ENCODE results near the gene CLDN1. TPM values are rescaled to one million over a fixed set of nuclear protein-coding genes. Genes with fewer than 3 reads are reported as not detected.

Gene CLDN1, protein sequence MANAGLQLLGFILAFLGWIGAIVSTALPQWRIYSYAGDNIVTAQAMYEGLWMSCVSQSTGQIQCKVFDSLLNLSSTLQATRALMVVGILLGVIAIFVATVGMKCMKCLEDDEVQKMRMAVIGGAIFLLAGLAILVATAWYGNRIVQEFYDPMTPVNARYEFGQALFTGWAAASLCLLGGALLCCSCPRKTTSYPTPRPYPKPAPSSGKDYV
- 10 to 100 TPM in 2 of 3 donors, 1 to 10 TPM in 1; 3.6 to 28.1 (median 15.4) TPM for polyA plus RNA-seq

DNA sequence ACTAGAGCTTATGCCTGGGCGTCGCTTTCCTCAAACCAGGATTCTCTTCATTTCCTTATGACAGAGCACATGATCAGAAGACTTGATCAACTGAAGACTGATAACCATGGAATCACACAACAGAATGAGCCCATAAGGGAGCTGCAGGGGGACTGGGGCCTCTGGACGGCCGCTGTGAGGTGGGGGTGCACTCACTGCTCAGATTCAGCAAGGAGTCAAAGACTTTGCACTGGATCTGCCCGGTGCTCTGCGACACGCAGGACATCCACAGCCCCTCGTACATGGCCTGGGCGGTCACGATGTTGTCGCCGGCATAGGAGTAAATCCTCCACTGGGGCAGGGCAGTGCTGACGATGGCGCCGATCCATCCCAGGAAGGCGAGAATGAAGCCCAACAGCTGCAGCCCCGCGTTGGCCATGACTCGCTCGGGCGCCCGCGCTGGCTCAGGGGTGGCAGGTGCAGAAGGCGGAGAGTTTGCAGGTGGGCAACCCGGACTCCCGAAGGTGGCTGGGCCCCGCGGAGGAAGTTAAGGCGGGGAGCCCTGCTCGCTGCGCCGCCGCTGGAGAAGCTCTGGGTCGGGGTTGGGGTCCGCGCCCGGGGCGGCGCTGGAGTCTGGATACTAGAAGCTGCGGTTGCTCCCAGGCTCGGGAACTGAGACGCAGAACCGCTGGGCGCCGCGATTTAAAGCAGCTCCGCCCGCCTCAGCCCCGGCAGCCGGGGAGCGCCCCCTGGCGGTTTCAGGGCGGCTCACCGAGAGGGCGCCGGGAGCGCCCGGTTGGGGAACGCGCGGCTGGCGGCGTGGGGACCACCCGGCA is at the start of gene CLDN1:
Gene CLDN1 (minus strand): TSS at position 658 of the 815 bp plus-strand sequence. CDS start 240 bp downstream, at position 418.
- WGBS, 3 donors = 2 to 6% (median 4%) methylated on average over 62 to 64 of the region's 64 CpGs
- H3K27ac ChIP-seq (ENCODE audit: low read depth, low read length) = no peak within 1 kb of the TSS

DNA sequence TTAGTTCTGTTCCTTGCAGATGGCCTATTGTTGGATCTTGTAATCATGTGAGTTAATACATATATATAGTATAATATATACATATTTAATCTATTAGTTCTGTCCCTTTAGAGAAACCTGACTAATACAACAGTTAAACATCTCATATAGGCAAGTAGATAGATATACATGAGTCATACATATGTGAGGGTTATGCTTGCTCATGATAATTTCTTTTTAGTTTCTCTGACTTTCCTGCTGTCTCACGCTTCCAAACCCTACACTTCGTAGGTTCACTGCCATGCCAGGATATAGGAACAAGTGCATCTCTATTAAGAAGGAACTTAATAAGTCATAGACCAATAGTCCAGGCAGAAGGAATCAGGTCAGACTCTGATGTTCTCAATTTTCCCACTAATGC is 48.9 kb upstream of the CLDN1 start:
- H3K27ac ChIP-seq (ENCODE audit: low read depth, low read length) = no peak overlapping the region
- WGBS, 3 donors = 42 to 70% (median 63%) methylated on average over 2 of the region's 2 CpGs

DNA sequence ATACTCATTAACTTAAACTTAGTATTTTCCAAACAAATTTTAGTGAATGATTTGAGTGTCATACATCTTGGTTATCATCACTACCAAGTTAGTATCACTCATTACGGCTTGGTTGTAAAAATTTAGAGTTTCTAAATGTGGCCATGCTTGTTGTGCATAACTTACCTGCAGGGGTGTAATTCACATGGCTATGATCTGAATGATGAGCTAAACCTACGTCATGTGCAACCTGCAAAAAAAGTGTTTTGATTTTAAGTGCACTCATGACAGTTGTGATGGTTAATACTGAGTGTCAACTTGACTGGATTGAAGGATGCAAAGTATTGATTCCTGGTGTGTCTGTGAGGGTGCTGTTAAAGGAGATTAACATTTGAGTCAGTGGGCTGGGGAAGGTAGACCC is 48.1 kb upstream of the CLDN1 start:
- 86 to 92% (median 90%) methylated on average over 2 of the region's 2 CpGs for WGBS, 3 donors
- no peak overlapping the region for H3K27ac ChIP-seq (ENCODE audit: low read depth, low read length)

DNA sequence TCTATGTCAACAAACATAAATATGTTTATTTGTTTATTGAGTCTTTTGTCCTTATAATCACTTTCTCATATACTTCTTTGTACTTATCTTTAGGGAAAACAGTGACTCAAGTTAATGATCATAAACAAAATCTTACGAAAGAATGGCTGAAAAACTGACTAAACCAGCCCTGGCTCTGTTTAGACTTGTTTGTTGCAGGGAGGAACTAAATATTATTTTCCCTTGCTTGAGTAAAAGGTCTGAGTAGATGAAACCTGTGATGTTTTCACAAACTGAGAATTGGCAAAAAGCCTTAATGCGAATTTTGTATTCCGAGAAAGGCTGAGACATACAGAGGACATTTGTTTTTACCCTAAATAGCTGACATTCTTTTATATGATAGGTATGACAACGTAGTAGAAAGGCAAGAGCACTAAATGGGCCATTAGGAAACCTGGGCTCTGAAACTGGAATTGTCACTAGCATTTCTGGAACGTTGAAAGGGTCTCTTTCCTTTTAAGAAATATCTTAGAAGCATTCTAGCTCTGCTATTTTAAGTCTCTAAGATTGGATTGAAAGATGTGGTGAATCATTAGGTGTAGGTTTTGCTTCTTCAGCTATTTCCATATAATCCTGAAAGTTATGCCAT is 47.5 kb upstream of the CLDN1 start:
- no peak overlapping the region for H3K27ac ChIP-seq (ENCODE audit: low read depth, low read length)
- 64 to 90% (median 79%) methylated on average over 5 of the region's 5 CpGs for WGBS, 3 donors

DNA sequence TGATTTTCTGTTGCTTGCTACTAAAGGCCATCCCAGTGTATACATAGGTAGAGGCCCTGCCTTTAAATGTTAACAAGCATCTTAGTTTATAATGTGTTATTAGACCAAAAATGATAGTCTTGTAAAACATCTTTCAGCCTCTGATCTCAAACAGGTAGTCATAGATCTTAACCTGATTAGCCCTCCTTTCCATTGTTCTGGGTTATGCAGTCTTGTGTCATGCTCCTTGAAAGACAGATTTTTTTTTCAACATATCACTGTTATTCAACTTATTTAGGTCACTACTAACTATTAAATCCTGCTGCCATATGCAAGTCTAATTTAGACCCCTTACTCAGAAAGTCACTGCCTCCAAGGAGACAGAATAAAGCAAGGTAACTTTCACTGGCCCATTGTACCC is 46.6 kb upstream of the CLDN1 start:
- no peak overlapping the region for H3K27ac ChIP-seq (ENCODE audit: low read depth, low read length)

DNA sequence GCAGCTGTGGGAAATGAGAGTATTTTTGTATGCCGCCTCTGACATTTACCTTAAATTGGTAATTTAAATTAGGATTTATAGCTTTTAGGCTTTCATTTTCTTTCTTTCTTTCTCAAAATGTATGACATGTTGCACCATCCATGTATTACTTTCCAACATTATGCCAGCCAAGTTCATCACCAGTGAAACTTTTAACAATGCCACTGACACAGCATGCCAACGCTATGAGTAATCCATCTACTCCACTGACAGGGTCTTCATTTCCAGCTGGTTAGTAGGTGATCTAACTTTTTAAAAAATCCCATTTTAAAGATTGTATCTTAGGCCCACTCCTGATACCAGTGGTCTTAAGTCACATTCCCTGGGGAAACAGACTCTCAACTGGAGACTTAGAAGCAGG is 43.9 kb upstream of the CLDN1 start:
- no peak overlapping the region for H3K27ac ChIP-seq (ENCODE audit: low read depth, low read length)
- 35 to 70% (median 67%) methylated on average over 2 of the region's 2 CpGs for WGBS, 3 donors

DNA sequence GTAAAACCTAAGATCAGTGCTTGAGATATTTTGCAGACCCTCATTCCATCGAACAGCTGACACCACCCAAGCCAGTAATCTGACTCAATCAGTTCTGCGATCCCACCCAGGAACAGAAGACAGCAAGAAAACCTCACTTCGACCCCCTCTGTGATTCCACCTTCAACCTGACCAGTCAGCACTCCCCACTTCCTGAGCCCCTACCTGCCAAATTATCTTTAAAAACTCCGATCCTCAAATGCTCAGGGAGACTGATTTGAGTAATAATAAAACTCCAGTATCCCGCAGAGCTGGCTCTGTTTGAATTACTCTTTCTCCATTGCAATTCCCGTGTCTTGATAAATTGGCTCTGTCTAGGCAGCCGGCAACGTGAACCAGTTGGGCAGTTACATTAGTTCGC is 40.0 kb upstream of the CLDN1 start:
- 73 to 87% (median 75%) methylated on average over 9 of the region's 9 CpGs for WGBS, 3 donors
- H3K27ac ChIP-seq (ENCODE audit: low read depth, low read length) = no peak overlapping the region

DNA sequence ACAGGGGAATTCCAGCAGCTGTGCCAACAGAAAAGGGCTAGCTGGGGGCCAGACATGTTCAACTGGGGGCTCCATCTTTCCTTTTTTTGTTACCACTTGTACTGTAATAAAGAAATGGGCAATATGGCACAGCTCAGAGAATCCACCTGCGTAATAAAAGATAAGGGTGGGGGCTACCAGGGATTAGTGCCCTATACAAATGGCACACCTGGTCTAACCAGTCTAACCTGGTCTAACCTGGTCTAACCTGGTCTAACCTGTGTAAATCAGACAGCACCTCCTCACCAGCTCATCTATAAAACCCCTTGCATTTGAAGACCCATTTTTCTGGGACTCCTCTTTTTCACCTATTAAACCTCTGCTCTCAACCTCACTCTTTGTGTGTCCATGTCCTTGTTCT is 39.5 kb upstream of the CLDN1 start:
- H3K27ac ChIP-seq (ENCODE audit: low read depth, low read length) = no peak overlapping the region
- WGBS, 3 donors = 50 to 96% (median 85%) methylated on average over 1 of the region's 1 CpG

DNA sequence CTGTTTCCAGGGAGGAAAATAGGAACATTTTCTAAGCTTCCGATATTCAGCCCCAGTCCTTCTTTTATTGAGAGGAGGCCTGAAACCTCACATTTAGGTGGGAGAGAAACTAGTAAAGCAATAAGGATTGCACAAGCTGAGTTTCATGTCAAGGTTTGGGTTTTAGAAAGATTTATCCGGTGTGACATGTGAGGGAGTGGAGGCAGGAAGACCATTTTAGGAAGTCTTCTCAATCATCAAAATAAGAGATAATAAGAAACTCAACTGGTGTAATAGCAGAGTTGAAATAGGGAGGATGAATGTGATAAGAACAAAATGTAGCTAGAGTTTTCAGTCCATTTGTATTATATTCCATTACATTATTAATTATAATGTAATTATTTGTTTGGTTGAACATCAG is 38.0 kb upstream of the CLDN1 start:
- no peak overlapping the region for H3K27ac ChIP-seq (ENCODE audit: low read depth, low read length)
- WGBS, 3 donors = 65 to 94% (median 81%) methylated on average over 2 of the region's 2 CpGs

DNA sequence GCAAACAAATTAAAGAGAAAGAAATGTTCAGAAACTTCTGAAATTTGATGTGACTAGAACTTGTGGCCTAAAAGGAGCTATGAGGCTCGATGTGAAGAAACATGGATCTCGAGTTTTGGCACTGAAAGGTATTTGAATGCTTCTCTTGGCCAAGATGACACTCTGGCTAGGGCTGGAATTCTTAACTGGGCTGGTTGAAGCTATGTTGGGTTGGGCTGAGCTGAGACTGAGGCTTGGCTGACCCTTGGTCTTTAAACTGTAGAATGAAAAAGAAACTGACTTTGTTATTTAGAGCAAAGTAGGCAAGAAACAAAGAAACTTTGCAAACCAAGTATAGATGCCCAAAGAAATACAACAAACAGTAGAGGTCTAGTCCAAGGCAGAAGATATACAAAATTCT is 37.6 kb upstream of the CLDN1 start:
- H3K27ac ChIP-seq (ENCODE audit: low read depth, low read length) = no peak overlapping the region
- WGBS, 3 donors = 54 to 80% (median 60%) methylated on average over 2 of the region's 2 CpGs

DNA sequence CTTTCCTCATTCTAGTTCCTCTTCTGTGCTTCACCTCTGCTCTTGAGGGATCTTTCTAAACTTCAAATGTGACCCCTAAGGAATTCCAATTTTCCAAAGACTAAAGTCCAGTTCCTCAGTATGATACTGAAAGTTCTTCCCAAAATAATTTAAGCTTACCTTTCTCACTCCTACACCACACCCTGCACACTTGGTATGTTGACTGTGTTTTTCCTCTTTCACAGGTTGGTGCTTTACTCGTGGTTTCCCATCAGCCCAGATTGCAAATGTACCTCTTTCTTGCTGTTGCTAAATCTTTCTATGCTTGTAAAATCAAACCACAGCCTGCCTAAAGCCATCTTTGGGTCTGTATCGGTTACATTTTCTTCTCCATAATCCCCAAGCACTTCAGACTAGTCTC is 35.2 kb upstream of the CLDN1 start:
- 59 to 88% (median 65%) methylated on average over 2 of the region's 2 CpGs for WGBS, 3 donors
- no peak overlapping the region for H3K27ac ChIP-seq (ENCODE audit: low read depth, low read length)

DNA sequence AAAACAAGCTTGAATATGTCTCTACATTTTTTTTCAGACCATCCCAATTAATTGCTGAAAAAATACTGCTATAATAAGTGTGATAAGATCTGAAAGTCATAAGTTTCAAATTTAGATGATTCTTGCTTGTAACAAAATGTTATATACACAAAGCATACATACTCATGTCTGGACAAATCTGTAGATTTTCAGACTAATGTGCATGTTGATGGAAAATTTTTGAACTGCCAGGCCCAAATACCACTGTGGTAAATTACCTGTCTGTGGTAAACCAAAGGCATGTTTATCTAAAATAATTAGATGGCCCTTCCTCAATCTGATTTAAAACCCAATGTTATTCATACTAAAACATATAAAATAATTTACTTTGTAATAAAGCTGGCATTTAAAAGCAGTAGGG is 34.0 kb upstream of the CLDN1 start:
- no peak overlapping the region for H3K27ac ChIP-seq (ENCODE audit: low read depth, low read length)

DNA sequence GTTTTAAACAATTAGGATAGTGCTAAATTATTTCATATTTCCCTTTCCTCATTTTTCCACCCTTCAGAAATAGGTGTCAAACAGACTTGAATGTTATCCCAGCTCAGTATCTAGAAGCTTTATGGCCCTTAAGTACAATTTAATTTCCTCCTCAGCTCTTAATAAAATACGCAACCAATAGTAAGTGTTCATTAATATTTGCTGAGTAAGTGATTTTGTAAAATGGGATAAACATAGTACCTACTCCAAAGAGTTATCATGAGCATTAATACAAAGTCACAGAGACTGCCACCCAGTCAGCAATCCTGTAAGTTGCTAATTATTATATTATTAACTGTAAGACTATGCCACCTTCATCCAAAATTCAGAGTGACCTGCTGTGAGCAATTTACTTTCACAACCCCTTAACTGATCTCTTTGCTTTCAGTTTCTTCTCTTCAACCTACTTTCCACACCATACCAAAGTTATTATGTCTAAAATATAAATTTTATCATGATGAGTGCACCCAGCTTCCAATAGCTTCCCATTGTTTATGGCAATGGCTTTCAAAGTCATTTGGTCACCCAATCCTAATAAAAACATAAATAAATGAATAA is 30.7 kb upstream of the CLDN1 start:
- H3K27ac ChIP-seq (ENCODE audit: low read depth, low read length) = no peak overlapping the region
- WGBS, 3 donors = 98 to 100% (median 99%) methylated on average over 1 of the region's 1 CpG

DNA sequence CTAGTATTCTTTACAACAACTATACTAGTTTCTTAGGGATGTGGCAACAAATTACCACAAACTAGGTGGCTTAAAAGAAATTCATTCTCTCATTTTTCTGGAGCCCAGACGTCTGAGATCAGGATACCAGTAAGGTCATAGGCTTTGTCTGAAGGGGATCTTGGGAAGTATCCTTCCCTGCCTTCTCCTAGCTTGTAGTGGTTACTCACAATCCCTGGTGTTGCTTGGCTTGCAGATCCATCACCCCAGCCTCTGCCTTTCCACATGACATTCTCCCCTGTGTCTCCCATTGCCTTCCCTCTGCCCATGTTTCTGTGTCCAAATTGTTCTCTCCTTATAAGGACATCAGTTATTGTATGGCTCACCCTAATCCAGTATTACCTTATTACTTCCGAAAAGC is 24.3 kb upstream of the CLDN1 start:
- H3K27ac ChIP-seq (ENCODE audit: low read depth, low read length) = no peak overlapping the region
- WGBS, 3 donors = 86 to 93% (median 88%) methylated on average over 2 of the region's 2 CpGs

DNA sequence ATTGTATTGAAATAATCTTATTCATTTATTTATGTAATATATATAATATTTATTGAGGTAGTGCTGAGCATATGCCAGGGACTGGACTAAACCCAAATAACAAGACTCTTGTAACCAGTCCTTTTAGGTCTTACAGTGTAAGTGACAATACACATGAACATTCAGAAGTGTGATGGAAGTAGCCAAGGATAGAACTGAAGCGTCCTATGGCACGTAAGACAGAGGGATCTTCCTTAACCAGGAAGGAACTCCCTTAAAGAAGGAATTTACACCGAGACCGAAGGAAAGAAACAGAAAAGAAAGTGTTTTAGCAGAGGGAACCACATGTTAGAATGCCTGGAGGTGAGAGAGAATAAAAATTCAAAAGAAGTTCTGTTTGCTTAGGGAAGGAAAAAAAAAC is 23.6 kb upstream of the CLDN1 start:
- H3K27ac ChIP-seq (ENCODE audit: low read depth, low read length) = no peak overlapping the region
- 75 to 88% (median 76%) methylated on average over 4 of the region's 4 CpGs for WGBS, 3 donors

DNA sequence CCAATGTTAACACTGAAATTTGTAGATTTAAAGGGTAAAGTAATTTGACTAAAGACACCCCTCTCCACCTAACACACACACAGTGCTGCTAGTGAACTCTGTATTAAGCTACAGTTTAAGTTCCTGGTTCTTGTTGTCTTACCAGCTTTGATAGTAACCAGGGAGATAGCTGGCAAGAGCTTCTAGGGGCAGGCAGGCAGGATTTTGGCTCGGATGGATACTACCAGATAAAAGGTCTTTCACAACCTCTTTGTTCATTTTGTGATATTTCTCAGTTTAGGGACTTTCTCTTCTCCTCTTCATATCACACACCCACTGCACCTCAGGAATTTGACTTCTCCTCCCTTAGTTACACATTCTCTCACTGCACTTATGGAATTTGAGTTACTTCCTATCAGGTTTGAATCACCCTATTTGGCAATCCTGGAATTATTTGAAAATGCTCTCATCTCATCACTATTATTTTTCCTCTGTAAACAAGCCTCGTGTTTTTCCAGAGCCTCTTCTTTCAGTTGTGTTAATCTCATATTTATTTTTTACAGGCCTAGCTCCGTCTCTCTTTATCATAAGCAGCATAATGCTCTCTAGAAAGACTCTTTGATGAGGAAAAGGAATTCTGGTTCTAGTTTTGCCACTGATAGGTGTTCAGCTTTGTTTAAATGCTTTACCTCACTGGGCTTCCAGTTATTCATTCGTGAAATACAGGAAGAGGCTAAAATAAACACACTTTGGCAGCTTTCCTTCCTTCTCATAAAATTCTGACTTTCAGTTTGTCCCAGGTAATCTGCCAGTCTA is 23.0 kb upstream of the CLDN1 start:
- H3K27ac ChIP-seq (ENCODE audit: low read depth, low read length) = no peak overlapping the region
- WGBS, 3 donors = 10 to 28% (median 26%) methylated on average over 4 of the region's 4 CpGs

DNA sequence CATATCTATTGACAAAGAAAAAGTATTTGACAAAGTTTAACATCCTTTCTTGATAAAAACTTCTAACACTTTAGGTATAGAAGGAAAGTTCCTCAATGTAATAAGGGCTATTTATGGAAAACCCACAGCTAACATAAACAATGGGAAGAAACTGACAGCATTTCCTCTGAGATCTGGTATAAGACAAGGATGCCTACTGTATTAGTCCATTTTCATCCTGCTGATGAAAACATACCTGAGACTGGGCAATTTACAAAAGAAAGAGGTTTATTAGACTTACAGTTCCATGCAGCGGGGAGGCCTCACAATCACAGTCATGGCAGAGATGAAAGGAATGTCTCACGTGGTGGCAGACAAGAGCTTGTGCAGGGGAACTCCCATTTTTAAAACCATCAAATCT is 17.8 kb upstream of the CLDN1 start:
- 84 to 89% (median 85%) methylated on average over 2 of the region's 2 CpGs for WGBS, 3 donors
- no peak overlapping the region for H3K27ac ChIP-seq (ENCODE audit: low read depth, low read length)

DNA sequence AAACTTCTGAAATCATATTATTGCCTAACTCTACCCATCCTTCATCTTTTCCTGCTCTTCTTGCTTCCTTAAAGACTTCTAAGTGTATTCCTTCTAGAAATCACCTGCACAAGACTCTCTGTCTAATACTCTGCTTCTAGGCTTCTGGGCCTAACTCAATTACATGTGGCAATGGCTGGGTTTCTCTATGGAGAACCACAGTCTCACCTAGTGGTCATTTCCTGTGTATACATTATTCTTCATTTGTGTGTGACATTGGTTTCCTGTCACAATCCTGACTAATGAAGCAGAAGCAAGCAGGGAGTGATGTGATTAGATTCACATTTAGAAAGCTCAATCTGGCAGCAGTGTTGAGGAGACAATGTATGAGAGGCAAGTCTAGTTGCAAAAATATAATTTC is 16.9 kb upstream of the CLDN1 start:
- H3K27ac ChIP-seq (ENCODE audit: low read depth, low read length) = no peak overlapping the region

DNA sequence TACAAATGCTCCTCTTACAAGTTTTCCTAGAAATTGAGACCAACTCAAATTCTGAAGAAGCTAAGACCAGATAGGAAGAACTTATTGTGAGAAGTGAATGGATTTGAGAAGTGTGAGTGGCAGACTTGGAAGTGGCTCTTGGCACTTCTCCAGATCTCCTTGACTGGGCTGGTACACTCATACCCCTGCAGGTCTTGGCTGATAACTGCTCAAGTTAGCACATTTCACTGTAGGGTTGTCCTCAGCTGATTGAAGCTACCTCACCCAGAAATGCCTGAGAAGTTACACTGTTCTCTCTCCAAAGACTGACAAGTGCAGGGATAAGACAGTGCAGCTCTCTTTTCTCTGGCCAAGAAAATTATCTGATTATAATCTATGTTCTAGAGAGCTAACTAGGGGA is 16.5 kb upstream of the CLDN1 start:
- H3K27ac ChIP-seq (ENCODE audit: low read depth, low read length) = no peak overlapping the region

Data from adipose tissue (tissue), 3 donors.